ENCODE results near the gene FBXL14.

FBXL14 gene

GRCh38 chr12:1533602-1534304, 60.6 kb downstream of the FBXL14 start:
- DNase-seq (ENCODE audit: low read depth in 2 of 2) = no peak

DNA sequence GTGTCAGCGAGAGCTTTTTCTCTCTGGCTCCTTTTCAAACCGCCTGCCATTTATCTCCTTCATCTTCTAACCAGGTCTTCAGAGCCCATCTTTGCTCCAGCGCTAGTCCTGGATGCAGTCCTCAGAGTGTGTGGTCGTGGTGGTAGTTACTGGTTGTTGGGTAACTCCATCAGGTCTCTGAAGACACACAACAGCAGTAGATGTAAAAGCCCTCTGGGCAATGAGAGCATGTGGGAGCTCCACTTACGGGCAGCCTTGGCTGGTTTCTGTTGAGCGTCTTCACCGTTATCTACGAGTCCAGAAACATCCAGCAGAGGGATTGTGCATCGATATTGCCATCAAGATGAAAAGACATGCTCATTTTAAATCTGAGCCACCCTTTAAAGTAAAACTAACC, 61.2 kb downstream of the FBXL14 start:
- DNase-seq (ENCODE audit: low read depth in 2 of 2) = no peak

GRCh38 chr12:1532375-1533165, 61.8 kb downstream of the FBXL14 start:
- DNase-seq (ENCODE audit: low read depth in 2 of 2) = no peak

DNA sequence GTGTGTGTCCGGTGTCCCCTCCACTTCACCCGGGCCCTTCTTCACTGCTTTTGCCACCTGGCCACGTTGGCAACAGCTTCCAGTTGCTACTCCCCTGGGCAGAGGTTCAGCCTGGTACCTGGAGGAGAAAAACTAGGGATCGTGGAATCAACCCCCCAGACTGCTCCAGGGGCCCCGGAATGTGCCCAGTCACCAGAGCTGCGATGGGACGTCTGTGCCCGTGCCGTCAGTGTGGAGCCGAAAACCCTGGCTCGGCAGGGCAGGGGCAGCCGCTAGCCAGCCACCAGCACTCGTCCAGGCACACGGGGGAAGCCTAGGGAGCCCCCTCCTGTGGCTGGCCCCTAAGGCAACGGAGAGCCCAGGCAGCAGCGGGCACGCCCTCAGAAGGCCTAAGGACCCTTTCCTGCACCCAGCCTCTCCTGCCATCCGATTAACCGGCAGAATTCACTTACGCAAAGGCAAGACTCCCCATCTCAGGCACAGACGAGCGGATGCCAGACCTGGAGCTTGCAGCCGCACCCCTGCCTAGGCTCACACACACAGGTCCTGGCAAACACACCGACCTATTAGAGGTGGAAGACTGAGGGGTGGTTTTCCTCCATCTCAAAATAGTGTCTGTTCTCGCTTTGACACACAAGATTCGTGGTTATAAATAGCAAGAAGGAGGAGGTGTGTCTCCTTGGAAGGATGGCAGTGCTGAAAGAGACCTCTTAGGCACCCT, 62.6 kb downstream of the FBXL14 start:
- no peak for DNase-seq (ENCODE audit: low read depth in 2 of 2)

DNA sequence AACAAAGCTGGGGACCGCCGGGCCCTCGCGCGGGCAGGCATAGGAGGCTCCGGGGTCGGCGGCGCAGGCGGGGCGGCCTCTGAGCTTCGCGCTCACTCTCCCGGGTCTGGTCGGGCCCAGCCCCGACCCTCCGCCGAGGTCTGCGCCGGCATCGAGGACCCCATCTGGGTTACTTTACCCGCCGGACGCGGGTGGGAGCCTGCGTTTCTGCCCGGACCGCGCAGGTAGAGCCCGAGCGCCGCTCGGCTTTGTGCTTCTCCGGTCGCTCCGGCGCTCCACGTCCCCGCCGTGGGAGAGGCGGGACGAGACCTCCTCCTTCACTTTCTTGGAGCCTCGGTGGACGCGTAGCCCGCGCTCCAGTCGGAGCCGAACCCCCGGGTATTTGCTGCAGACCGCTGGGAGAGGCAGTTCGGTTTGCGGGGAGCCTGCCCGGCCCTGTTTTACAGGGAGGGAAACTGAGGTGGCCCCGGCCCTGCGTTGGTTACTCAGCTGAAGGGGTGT, 63.2 kb downstream of the FBXL14 start:
- DNase-seq (ENCODE audit: low read depth in 2 of 2) = no peak

DNA sequence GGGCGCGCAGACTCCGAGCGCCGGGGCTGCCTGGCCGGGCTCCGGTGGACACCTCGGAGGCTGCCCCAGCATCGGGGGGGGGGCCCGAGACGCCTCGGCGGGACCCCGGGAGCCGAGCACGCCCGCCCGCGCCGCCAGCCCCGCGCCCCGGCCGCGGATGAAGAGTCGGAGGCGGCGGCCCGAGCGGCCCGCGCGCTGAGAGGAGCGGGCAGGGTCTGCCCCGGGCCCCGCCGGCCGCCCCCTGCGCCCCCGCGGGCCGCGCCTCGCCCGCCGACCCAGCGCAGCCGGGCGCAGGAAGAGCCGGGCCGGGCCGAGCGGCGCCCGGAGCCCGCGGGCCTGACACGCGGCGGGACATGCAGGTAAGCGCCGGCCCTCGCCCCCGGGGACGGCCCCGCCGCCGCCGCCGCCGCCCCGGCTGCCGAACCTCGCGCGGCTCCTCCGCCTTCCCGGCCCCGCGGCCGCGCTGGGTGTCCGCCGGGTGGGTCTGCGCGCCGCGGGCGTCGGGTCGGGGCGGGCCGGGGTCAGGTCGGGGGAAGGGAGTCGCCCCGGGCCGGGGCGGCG, 63.7 kb downstream of the FBXL14 start:
- no peak for DNase-seq (ENCODE audit: low read depth in 2 of 2)

GRCh38 chr12:1529862-1530591, 64.4 kb downstream of the FBXL14 start:
- no peak for DNase-seq (ENCODE audit: low read depth in 2 of 2)

- no peak for DNase-seq (ENCODE audit: low read depth in 2 of 2)
Observed at GRCh38 chr12:1529228-1529861, 65.0 kb downstream of the FBXL14 start.

DNA sequence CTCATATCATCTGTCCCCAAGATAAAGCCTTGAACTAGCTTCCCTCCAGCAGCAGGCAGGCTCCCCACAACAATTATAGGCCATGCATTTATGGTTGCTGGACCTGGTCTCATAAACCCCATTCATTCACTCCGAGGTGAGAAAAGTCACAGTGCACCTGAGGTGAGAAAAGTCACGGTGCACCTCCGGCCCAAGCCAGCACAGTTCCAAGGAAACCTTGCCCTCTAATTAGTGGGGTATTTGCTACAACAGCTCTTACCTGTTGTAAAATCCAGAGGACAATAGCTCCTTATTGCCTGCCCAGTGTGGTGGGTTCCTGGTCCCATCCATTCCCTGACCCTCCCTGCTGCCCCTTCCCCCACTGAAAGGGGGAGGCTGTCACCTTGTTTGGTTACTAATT, 65.6 kb downstream of the FBXL14 start:
- DNase-seq (ENCODE audit: low read depth in 2 of 2) = no peak

- no peak for DNase-seq (ENCODE audit: low read depth in 2 of 2)
Observed at GRCh38 chr12:1527789-1528188, 66.6 kb downstream of the FBXL14 start.

- no peak for DNase-seq (ENCODE audit: low read depth in 2 of 2)
Observed at GRCh38 chr12:1525858-1526257, 68.5 kb downstream of the FBXL14 start.

- no peak for DNase-seq (ENCODE audit: low read depth in 2 of 2)
Observed at GRCh38 chr12:1523558-1524050, 70.8 kb downstream of the FBXL14 start.

GRCh38 chr12:1523046-1523445, 71.3 kb downstream of the FBXL14 start:
- DNase-seq (ENCODE audit: low read depth in 2 of 2) = no peak

DNA sequence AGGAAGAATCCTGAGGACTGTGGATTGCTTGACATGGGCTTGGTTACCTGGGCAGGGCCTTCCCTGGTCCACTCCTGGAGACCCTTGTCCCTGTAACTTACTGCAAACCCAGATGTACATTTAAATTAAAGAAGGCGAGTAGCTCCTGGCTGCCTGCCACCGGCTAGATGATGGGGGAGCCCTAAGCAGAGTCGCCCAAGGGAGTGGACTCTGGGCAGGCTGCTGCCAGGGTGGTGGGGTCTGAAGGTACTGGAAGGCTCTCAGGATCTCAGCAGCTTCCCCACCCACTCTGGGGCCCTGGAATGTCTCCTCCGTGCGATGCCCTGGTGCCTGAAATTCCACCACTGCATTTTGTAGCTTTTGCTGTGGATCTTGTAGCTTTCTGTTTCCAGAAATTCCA, 74.7 kb downstream of the FBXL14 start:
- no peak for DNase-seq (ENCODE audit: low read depth in 2 of 2)

GRCh38 chr12:1518591-1519516, 75.5 kb downstream of the FBXL14 start:
- no peak for DNase-seq (ENCODE audit: low read depth in 2 of 2)

- DNase-seq (ENCODE audit: low read depth in 2 of 2) = no peak
Observed at GRCh38 chr12:1517734-1518525, 76.5 kb downstream of the FBXL14 start.

DNA sequence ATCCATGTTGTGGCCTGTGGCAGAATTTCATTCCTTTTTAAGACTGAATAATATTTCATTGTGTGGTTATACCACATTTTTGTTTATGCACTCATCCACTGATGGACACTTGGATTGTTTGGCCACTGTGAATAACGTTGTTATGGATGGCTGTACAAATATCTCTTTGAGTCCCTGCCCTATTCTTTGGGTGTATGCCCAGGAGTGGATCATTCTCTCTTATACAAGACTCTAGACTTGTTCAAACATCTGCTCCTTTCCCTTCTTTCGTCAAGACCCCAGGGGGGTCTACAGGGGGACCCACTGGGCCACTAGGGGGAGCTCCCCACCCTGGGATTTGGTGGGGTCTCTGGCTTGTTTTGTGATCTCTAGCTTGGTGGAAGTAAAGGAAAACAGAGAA, 77.4 kb downstream of the FBXL14 start:
- DNase-seq (ENCODE audit: low read depth in 2 of 2) = no peak

Measured in stimulated activated CD4-positive, alpha-beta T cell treated with anti-CD3 and anti-CD28 coated beads, Interleukin-1b, Interleukin-23, amount 100 ng/mL, for 1 hour (primary cell).